Measurements from ENCODE around the gene CD83.

Gene CD83

DNA sequence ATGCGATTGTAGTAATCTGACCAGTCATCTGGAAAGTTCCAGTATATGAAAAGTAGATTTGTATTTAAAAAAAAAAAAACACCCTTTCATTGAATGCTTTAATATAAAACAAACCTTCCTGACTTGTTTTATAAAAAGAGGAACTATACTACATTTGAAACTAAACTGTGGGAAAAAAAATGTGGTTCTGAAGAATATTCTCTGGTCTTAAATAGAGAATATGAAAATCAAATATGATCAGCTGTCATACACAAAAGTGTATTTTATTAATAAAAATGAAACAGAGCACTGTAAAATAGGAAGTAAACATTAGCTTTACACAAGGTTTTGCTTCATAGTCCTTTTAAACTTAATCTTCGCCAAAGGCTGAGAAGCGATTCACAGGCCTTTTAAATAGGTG, 25.3 kb upstream of the CD83 start:
- DNase-seq = no peak

GRCh38 chr6:14092838-14093789, 24.5 kb upstream of the CD83 start:
- no peak for DNase-seq

- no peak for DNase-seq
Observed at GRCh38 chr6:14094721-14095120, 22.9 kb upstream of the CD83 start.

GRCh38 chr6:14095437-14095836, 22.1 kb upstream of the CD83 start:
- no peak for DNase-seq

GRCh38 chr6:14100138-14100537, 17.4 kb upstream of the CD83 start:
- no peak for DNase-seq

- DNase-seq = no peak
Observed at GRCh38 chr6:14100966-14101365, 16.6 kb upstream of the CD83 start.

DNA sequence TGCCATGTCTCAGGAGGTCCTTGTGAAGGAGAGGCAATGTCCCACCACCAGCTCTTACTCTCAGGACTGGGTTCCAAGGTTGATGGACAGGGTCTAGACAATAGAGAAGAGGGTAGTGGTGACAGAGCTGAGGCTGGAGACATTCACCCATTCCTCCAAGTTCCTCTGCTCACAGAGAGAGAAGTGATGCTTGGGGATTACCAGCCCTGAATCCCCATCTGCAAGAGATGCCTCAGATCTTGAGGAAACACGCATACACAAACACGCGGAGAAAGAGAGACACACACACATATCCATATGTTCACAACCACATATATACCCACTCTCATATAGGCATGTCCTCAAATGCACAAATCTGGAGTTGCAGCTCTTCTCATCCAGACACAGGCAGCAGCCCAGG, 15.2 kb upstream of the CD83 start:
- DNase-seq = no peak

DNA sequence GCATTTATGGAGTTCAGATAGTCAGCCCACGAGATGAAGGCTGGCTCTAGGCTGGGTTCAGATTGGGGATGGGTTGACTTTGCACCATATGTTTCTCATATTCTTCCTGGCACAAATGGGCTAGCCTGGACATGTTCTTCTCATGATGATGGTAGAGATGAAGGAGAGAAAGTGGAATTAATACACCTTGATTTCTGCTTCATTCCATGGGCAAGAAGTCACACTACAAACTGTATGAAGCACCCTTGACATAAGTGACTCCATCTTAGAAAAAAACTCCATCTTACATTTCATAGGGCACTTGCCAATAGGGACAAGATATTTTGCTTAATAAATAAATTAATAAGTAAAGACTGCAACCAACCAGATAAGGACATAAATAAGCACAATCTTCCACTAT, 12.0 kb upstream of the CD83 start:
- DNase-seq = no peak

- DNase-seq = no peak
Observed at GRCh38 chr6:14107000-14107399, 10.6 kb upstream of the CD83 start.

GRCh38 chr6:14107711-14108494, 9.7 kb upstream of the CD83 start:
- DNase-seq = no peak

DNA sequence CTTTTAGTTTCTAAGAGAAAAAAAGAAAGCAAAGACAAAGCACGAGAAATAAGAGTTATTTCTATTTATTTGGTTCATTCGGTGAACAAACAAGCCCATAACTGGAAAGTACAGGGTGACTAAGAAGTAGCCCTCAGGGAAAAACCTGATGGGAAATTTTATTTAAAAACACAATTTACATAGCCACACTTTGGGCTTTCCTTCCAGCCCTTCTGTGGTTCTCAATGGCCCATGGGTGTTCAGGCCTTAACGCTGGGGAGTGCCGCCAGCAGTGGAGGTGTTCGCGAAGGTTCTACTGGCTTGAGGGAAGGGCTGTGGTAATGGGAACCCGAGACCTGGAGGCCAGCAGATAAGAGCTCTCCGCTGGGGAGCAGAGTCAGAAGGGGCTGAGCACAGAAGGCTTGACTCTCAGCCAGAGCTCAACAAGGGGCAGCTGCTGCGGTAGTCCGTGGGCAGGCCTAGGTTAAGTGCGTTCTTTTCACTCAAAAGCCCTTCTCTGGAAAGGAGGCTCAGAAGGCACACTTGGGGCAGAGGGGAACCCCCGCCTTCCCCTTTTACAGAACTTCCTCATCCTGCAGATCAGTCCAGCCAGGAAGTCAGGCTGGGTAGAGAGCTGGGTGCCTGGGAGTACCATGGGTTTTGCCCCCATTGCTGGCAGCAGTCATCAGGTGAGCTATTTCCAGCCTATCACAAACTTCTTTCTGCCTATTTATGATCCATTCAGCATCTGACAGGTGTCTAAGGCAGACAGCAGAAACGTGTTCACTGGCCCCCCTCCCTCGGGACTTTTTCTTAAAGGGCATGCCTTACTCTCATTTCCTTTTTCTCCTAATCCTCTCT, 8.8 kb upstream of the CD83 start:
- DNase-seq = peak; percentile 27

DNA sequence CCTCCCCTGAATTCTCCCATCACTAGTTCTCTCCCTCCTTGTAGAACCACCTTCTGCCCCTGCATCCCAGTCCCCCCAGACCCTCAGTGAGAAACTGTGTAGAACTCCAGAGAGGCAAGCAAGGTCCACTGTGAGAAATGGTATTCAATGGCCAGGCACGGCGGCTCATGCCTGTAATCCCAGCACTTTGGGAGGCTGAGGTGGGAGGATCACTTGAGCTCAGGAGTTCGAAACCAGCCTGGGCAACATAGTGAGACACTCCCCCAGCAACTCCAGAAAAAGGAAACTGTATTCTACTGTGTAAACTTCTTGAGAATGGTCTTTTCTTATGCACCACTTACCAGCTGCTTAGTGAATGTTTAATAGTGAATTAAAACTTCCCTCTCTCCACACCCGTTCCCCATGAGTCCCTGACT, 8.2 kb upstream of the CD83 start:
- no peak for DNase-seq

- DNase-seq = no peak
Observed at GRCh38 chr6:14110001-14110818, 7.4 kb upstream of the CD83 start.

- no peak for DNase-seq
Observed at GRCh38 chr6:14113976-14114375, 3.6 kb upstream of the CD83 start.

- no peak for DNase-seq
Observed at GRCh38 chr6:14118091-14118439, 493 bp downstream of the CD83 start.

DNA sequence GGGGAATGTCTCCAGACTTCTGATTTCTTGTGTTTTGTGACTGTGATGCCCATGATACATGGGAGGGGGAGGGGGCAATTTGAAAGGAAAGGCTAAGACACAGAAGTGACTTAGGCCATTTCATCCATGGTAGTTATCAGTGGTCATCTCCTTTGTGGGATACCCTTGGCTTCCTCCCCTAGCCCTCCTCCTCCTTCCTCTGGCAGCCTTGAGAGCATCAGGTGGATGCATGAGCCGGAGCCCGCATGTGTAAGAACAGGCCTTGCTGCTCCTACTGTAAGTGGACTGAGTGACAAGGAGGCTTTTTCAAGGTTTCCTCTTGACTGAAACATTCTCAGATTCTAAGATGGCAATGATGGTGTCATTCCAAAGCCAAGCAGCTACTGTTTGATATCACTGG, 874 bp downstream of the CD83 start:
- DNase-seq = no peak

GRCh38 chr6:14119784-14120183, 2.2 kb downstream of the CD83 start:
- no peak for DNase-seq

DNA sequence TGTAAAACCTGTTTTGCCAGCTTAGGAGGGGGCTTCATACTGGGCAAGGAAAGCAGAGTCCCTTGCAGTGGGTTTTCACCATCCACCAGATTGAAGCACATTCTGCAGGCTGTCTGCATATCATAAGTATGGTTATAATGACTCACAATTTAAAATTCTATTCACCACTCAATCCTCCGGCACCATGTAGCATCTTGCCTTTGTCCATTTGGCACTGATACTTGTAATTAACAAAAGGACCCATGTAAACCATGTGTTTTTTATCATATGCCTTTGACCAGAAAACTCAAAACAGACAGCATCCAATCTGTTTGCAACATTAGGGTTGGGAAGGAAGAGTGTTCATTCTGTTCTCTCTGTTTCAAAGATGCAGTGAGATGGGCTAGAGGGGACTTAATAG, 3.0 kb downstream of the CD83 start:
- no peak for DNase-seq

DNA sequence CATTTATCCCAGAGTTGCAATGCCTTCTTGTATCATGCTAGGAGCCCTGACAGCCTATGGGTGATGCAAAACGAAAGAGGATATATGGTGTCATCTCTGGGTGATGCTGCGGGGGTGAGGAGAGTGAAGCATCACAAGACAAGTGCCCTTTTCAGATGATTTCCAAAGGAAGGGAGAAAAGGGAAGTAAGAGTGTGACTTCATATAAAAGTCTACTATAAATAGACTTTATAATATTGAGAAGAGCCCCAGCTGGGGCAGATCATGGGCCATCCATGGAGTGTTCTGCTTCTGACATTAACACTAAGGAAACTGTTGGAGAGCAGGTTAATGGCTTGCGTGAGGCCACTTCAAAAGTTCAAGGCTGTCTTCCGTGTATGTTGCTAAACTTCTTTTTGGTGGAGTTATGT, 4.4 kb downstream of the CD83 start:
- no peak for DNase-seq

DNA sequence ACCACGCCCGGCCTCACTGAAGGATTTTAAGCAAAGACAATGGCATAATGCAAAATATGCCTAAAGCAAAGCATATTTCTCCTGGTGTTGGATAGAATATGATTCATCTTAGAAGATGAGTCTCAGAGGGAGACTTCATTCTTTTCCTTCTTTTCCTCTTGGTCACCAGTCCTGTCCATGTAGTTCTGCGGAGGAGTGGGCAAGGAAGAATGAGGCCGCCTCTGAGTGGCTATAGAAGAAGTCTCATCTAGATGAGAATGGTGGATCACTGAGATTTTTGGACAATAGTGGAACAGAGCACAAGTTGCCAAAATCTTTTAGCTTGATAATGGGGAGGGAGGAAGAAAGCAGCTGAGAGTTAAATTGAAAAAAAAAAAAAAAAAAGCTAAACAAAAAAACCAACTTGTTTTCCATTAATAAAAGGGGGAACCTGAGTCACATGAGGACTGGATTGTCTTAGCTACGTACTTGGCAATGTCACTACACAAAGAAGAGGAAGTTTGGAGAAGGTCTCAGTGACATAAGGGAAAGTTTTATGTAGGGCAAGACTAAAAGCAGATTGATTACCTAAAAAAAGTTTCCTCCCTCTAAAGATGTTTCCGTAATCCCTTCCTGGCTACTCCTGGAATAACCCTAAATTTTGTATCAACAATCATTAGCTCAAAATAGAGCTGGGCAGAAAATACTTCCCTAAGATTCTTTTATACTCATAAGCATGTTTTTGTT, 6.0 kb downstream of the CD83 start:
- no peak for DNase-seq

DNA sequence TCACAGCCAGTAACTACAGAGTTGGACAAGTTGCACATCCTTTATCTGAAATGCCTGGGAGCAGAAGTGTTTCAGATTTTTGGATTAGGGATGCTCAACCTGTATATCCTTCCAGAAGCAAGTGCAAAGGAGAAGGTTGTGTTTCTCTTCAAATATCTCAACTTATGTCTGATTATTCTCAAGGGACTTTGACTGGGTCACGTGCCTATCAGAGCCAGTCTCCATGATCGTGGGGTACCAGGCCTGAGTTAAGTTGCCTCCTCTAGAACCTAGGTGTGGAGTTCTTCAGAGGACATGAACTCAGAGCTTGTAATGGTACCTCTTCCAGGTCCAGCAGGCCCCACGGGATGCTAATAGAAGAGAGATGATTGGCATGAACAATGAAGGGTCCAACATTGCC, 7.8 kb downstream of the CD83 start:
- no peak for DNase-seq

- DNase-seq = no peak
Observed at GRCh38 chr6:14126191-14126590, 8.6 kb downstream of the CD83 start.
